H9 (cell line): ENCODE results near the gene BBS2. TPM values are rescaled to one million over a fixed set of nuclear protein-coding genes. Genes with fewer than 3 reads are reported as not detected.

Experiments
- DNase-seq: peaks from one replicate; pipeline ENCODE4 v3.0.0-alpha.2; 2017
- H2AFZ ChIP-seq: one replicate; pipeline ENCODE4 v1.6.1; 2013; ENCODE audit warnings: mild to moderate bottlenecking, low read length, control low read depth, moderate library complexity
- H2AK5ac ChIP-seq: 2 replicates; pipeline ENCODE4 v1.6.1; 2013; ENCODE audit warnings: low read length, control low read depth, mixed read lengths; ENCODE audit not compliant: insufficient read length
- H2BK120ac ChIP-seq: one replicate; pipeline ENCODE4 v1.6.1; 2013; ENCODE audit warnings: low read depth, mild to moderate bottlenecking, low read length, control low read depth, inconsistent platforms; ENCODE audit not compliant: poor library complexity, severe bottlenecking
- H2BK12ac ChIP-seq: 2 replicates; pipeline ENCODE4 v1.6.1; 2013; ENCODE audit warnings: low read length, control low read depth, mixed read lengths, low read depth; ENCODE audit not compliant: insufficient read length
- H2BK15ac ChIP-seq: 2 replicates; pipeline ENCODE4 v1.6.1; 2013; ENCODE audit warnings: low read depth, low read length, control low read depth
- H2BK20ac ChIP-seq: one replicate; pipeline ENCODE4 v1.6.1; 2013; ENCODE audit warnings: low read depth, mild to moderate bottlenecking, low read length, control low read depth, inconsistent platforms; ENCODE audit not compliant: poor library complexity, severe bottlenecking
- H2BK5ac ChIP-seq: 2 replicates; pipeline ENCODE4 v1.6.1; 2013; ENCODE audit warnings: low read length, control low read depth, mixed read lengths; ENCODE audit not compliant: insufficient read length
- H3K14ac ChIP-seq: 2 replicates; pipeline ENCODE4 v1.6.1; 2013; ENCODE audit warnings: low read length, control low read depth; ENCODE audit not compliant: insufficient read depth
- H3K18ac ChIP-seq: 2 replicates; pipeline ENCODE4 v1.6.1; 2013; ENCODE audit warnings: low read depth, mild to moderate bottlenecking, mixed read lengths, low read length, control low read depth; ENCODE audit not compliant: insufficient read length
- H3K23ac ChIP-seq: 2 replicates; pipeline ENCODE4 v1.6.1; 2013; ENCODE audit warnings: low read length, control low read depth, mixed read lengths, low read depth; ENCODE audit not compliant: insufficient read length
- H3K23me2 ChIP-seq: 2 replicates; pipeline ENCODE4 v1.6.1; 2013; ENCODE audit warnings: low read depth, mild to moderate bottlenecking, mixed read lengths, low read length, control low read depth; ENCODE audit not compliant: insufficient read length, poor library complexity, severe bottlenecking
- H3K27ac ChIP-seq: 2 replicates; pipeline ENCODE4 v1.5.1; 2013; ENCODE audit warnings: low read length, control low read depth, mixed read lengths, low read depth; ENCODE audit not compliant: insufficient read length
- H3K27me3 ChIP-seq: 2 replicates; pipeline ENCODE4 v1.6.1; 2013; ENCODE audit warnings: low read length, control low read depth, inconsistent platforms; ENCODE audit not compliant: insufficient read depth
- H3K4ac ChIP-seq: 2 replicates; pipeline ENCODE4 v1.6.1; 2013; ENCODE audit warnings: low read depth, mild to moderate bottlenecking, control low read depth, inconsistent platforms, low read length, moderate library complexity
- H3K4me1 ChIP-seq: 2 replicates; pipeline ENCODE4 v1.6.1; 2013; ENCODE audit warnings: low read length, control low read depth, inconsistent platforms; ENCODE audit not compliant: insufficient read depth
- H3K4me2 ChIP-seq: 2 replicates; pipeline ENCODE4 v1.6.1; 2013; ENCODE audit warnings: low read length, control low read depth, mixed read lengths; ENCODE audit not compliant: insufficient read length, insufficient read depth
- H3K56ac ChIP-seq: 2 replicates; pipeline ENCODE4 v1.6.1; 2013; ENCODE audit warnings: low read depth, mild to moderate bottlenecking, mixed read lengths, low read length, control low read depth; ENCODE audit not compliant: insufficient read length
- H3K79me1 ChIP-seq: 2 replicates; pipeline ENCODE4 v1.6.1; 2013; ENCODE audit warnings: low read depth, mild to moderate bottlenecking, moderate library complexity, low read length, control low read depth, inconsistent platforms; ENCODE audit not compliant: insufficient read depth, poor library complexity, severe bottlenecking
- H3K79me2 ChIP-seq: 2 replicates; pipeline ENCODE4 v1.6.1; 2013; ENCODE audit warnings: low read length, control low read depth, inconsistent platforms; ENCODE audit not compliant: insufficient read depth
- H3K9ac ChIP-seq: 2 replicates; pipeline ENCODE4 v1.6.1; 2013; ENCODE audit warnings: low read length, control low read depth, mixed read lengths; ENCODE audit not compliant: insufficient read length; ENCODE audit errors: extremely low read depth
- H3K9me3 ChIP-seq: one replicate; pipeline ENCODE4 v1.6.1; 2013; ENCODE audit warnings: low read depth, low read length, inconsistent platforms; ENCODE audit not compliant: control insufficient read depth
- H3T11ph ChIP-seq: one replicate; pipeline ENCODE4 v1.6.1; 2013; ENCODE audit warnings: mild to moderate bottlenecking, low read length, control low read depth, inconsistent platforms
- H4K20me1 ChIP-seq: one replicate; pipeline ENCODE4 v1.6.1; 2013; ENCODE audit not compliant: control insufficient read depth, insufficient read length, insufficient read depth
- H4K5ac ChIP-seq: 2 replicates; pipeline ENCODE4 v1.6.1; 2013; ENCODE audit warnings: low read depth, mild to moderate bottlenecking, mixed read lengths, low read length, control low read depth; ENCODE audit not compliant: insufficient read length
- H4K8ac ChIP-seq: replicated peaks from 2 replicates; pipeline ENCODE4 v1.6.1; 2013; ENCODE audit warnings: low read length, control low read depth, mixed read lengths, low read depth; ENCODE audit not compliant: insufficient read length
- H4K91ac ChIP-seq: 2 replicates; pipeline ENCODE4 v1.6.1; 2013; ENCODE audit warnings: low read depth, mild to moderate bottlenecking, moderate library complexity, mixed read lengths, low read length, control low read depth; ENCODE audit not compliant: insufficient read length
- H3K27ac Mint-ChIP-seq, 3 experiments: 2 replicates in 2 of 3; 3 replicates in 1 of 3; pipeline ENCODE4 v1.8.0; 2020 to 2021; ENCODE audit warnings: mixed read lengths in 3 of 3, mild to moderate bottlenecking in 1 of 3, moderate library complexity in 1 of 3
- H3K27me3 Mint-ChIP-seq: 2 replicates; pipeline ENCODE4 v1.8.0; 2021; ENCODE audit warnings: low read depth, mild to moderate bottlenecking, moderate library complexity, mixed read lengths
- H3K36me3 Mint-ChIP-seq, 3 experiments: 2 replicates in 2 of 3; 3 replicates in 1 of 3; pipeline ENCODE4 v1.8.0; 2020 to 2021; ENCODE audit warnings: low read depth in 3 of 3, mixed read lengths in 3 of 3; ENCODE audit not compliant: insufficient read depth in 1 of 3
- H3K4me1 Mint-ChIP-seq, 2 experiments: 2 replicates each; pipeline ENCODE4 v1.8.0; 2020; ENCODE audit warnings: mixed read lengths in 2 of 2
- H3K4me3 Mint-ChIP-seq, 2 experiments: 2 replicates in 1 of 2; 3 replicates in 1 of 2; pipeline ENCODE4 v1.8.0; 2020 to 2021; ENCODE audit warnings: mild to moderate bottlenecking in 2 of 2, mixed read lengths in 2 of 2, moderate library complexity in 1 of 2
- H3K9me3 Mint-ChIP-seq, 2 experiments: 2 replicates in 1 of 2; 3 replicates in 1 of 2; pipeline ENCODE4 v1.8.0; 2020; ENCODE audit warnings: mild to moderate bottlenecking in 2 of 2, mixed read lengths in 2 of 2, moderate library complexity in 1 of 2
- WGBS: extraction: QIAGEN DNeasy Blood & Tissue Kit; methylation state at CpG from one replicate; pipeline ENCODE4 v1.1.7; 2013; ENCODE audit warnings: missing lambda C conversion rate, low lambda C conversion rate, mixed read lengths; ENCODE audit not compliant: insufficient read length; ENCODE audit errors: extremely low coverage; 5-methylcytosine and 5-hydroxymethylcytosine counted together
- total RNA-seq: library from RNA; stranded (reverse); gene quantifications from 2 replicates; pipeline ENCODE4 v1.2.1, GENCODE V29; 2021
- TF ChIP-seq, protein P1 (sequence below): fragments of 200-600 bp; sonication (generic); conservative IDR thresholded peaks from 3 replicates; pipeline ENCODE4 v1.8.0; 2021; ENCODE audit warnings: antibody characterized with exemption, mild to moderate bottlenecking

BBS2 gene
- total RNA-seq, 1 experiment from 2014 or later: 13.1 TPM

DNA sequence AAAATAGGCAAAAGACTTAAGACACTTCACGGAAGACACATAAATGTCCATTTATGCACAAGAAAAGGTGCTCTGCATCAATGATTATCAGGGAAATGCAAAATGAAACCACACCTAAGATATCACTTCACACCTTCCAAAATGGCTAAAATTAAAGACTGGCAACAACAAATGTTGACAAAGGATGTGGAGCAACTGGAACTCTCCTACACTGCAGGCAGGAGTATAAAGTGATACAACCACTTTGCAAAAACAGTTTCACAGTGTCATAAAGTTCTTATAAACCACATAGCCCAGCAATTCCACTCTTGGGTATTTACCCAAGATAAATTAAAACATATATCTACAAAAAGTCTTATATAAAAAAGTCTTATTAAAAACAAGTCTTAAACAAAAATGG is 7.8 kb downstream of the BBS2 start:
- Histone ChIP-seq H2BK5ac (no peak overlapping the region), H2AFZ (no peak overlapping the region), H3K23me2 (no peaks in the 10 kb centered on the region), H4K91ac (no peak overlapping the region), H3K4me2 (no peak overlapping the region), H3K18ac (no peak overlapping the region), H3K4ac (no peak overlapping the region), H2BK12ac (no peak overlapping the region), H3K27me3 (no peaks in the 10 kb centered on the region), H2BK120ac (no peak overlapping the region), H2AK5ac (no peak overlapping the region), H3T11ph (no peak overlapping the region), H3K14ac (no peak overlapping the region), H3K4me1 (no peaks in the 10 kb centered on the region), H4K8ac (no peak overlapping the region), H3K79me1 (no peaks in the 10 kb centered on the region), H2BK20ac (no peak overlapping the region), H3K9ac (no peak overlapping the region), H2BK15ac (no peak overlapping the region), H3K23ac (no peak overlapping the region), H4K5ac (no peak overlapping the region), H3K79me2 (no peaks in the 10 kb centered on the region), H3K56ac (no peak overlapping the region), H3K27ac (no peak overlapping the region), H3K9me3 (no peaks in the 10 kb centered on the region), H4K20me1 (no peaks in the 10 kb centered on the region)
- no peaks in the 10 kb centered on the region for H3K27me3 Mint-ChIP-seq
- H3K4me1 Mint-ChIP-seq: peaks cover 0 to 6% of the 10 kb centered on the region in 2 experiments; a peak in 2 of 4 replicates
- TF ChIP-seq, protein P1, sequence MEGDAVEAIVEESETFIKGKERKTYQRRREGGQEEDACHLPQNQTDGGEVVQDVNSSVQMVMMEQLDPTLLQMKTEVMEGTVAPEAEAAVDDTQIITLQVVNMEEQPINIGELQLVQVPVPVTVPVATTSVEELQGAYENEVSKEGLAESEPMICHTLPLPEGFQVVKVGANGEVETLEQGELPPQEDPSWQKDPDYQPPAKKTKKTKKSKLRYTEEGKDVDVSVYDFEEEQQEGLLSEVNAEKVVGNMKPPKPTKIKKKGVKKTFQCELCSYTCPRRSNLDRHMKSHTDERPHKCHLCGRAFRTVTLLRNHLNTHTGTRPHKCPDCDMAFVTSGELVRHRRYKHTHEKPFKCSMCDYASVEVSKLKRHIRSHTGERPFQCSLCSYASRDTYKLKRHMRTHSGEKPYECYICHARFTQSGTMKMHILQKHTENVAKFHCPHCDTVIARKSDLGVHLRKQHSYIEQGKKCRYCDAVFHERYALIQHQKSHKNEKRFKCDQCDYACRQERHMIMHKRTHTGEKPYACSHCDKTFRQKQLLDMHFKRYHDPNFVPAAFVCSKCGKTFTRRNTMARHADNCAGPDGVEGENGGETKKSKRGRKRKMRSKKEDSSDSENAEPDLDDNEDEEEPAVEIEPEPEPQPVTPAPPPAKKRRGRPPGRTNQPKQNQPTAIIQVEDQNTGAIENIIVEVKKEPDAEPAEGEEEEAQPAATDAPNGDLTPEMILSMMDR: no peak
- H3K36me3 Mint-ChIP-seq: peaks cover 2 to 14% (median 11%) of the 10 kb centered on the region in 3 experiments; a peak in 6 of 7 replicates
- no peak overlapping the region for H3K27ac Mint-ChIP-seq
- DNase-seq: no peak
- H3K4me3 Mint-ChIP-seq: no peak overlapping the region
- no peaks in the 10 kb centered on the region for H3K9me3 Mint-ChIP-seq
- WGBS: no CpG with 5 or more reads among the region's 1 CpG
